HG02588 (cell line): ENCODE data around the gene B9D2.
"Not testable (repeated sequence)": the region's sequence is repeated elsewhere in the genome, so short reads cannot be mapped to it uniquely, and the experiment has no call there.

ENCODE experiments used
- ATAC-seq: cut with Tn5 transposase; IDR thresholded peaks from one replicate; pipeline ENCODE4 v1.9.1; 2021; ENCODE audit warnings: mild to moderate bottlenecking, moderate library complexity; ENCODE audit not compliant: unreplicated experiment

B9D2 gene

GRCh38 chr19:41356984-41357739, 6.8 kb downstream of the B9D2 start:
- ATAC-seq, result no peak

DNA sequence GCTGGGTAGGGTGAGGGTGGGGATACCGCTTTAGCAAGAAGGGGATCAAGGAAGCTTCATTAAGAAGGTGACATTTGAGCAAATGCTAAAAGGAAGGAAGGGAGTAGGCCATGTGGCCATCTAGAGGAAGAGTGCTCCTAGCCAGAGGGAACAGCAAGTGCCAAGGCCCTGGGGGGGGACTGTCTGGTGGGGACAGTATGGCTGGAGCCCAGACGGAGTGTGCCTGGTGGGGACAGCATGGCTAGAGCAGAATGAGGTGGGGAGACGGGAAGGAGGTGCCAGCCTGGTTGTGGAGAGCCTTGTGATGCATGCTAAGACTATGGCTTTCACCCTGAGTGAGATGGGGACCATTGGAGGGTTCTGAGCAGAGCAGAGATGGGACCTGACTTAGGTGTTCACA, 8.1 kb downstream of the B9D2 start:
- no peak for ATAC-seq

GRCh38 chr19:41355035-41355434, 8.9 kb downstream of the B9D2 start:
- ATAC-seq, result no peak

- ATAC-seq, result no peak
Measured at GRCh38 chr19:41354343-41354953, 9.5 kb downstream of the B9D2 start.

DNA sequence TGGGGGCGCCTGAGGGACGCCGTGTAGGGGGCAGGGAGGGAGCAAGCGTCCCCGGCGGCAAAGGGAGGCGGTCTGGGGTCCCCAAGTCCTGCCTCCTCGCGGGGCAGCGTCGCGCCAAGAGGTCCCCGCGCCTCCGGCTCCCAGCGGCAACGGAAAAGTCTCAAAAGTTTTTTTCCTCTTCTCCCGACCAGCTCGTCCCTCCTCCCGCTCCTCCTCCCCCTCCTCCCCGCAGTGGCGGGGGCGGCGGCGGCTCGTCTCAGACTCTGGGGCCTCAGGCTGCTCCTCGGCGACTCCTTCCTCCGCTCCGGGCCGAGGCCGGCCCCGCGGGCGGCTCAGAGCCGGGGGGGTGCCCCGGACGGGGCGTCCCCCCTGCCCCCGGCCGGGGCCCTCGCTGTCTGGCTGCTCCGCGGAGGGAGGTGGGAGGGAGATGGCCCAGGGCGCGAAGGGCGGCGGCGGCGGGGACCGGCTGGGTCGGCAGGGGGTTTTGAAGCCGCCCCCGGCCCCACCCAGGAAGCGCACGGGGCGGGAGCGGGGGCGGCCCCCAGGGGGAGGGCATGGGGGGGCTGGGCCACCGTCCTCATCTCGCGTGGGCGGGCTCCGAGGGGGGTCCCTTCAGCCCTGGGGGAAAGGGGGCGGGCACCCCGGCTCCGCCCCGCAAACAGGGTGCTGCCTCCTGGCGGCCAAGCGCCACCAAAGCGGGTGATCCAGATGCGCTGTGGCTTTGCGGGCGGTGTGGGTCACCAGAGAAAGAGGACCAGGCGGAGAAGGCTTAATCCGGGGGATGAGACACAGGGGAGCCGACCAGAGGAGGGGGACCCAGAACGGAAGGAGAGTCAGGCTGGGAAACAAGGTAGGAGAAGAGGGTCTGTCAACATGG, 10.2 kb downstream of the B9D2 start, which contains the start of gene TGFB1:
Gene TGFB1, minus strand, starts transcription at position 457 of the 877 bp plus-strand sequence. CDS start 878 bp downstream, outside the sequence.
- ATAC-seq, result peak; percentile 40

DNA sequence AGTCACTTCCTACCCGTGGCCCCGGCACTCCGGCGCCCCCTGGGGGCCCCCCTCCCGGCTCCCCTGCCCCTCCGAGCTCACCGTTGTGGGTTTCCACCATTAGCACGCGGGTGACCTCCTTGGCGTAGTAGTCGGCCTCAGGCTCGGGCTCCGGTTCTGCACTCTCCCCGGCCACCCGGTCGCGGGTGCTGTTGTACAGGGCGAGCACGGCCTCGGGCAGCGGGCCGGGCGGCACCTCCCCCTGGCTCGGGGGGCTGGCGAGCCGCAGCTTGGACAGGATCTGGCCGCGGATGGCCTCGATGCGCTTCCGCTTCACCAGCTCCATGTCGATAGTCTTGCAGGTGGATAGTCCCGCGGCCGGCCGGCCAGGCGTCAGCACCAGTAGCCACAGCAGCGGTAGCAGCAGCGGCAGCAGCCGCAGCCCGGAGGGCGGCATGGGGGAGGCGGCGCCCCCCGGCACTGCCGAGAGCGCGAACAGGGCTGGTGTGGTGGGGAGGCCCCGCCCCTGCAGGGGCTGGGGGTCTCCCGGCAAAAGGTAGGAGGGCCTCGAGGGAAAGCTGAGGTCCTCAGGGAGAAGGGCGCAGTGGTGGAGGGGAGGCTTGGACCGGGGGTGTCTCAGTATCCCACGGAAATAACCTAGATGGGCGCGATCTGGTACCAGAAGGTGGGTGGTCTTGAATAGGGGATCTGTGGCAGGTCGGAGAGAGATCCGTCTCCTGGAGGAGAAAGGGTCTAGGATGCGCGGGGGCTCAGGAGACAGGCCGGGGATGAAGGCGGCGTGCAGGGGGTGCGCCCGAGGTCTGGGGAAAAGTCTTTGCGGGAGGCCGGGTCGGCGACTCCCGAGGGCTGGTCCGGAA, 11.1 kb downstream of the B9D2 start:
- no peak for ATAC-seq

GRCh38 chr19:41352279-41352608, 11.7 kb downstream of the B9D2 start:
- no peak for ATAC-seq

DNA sequence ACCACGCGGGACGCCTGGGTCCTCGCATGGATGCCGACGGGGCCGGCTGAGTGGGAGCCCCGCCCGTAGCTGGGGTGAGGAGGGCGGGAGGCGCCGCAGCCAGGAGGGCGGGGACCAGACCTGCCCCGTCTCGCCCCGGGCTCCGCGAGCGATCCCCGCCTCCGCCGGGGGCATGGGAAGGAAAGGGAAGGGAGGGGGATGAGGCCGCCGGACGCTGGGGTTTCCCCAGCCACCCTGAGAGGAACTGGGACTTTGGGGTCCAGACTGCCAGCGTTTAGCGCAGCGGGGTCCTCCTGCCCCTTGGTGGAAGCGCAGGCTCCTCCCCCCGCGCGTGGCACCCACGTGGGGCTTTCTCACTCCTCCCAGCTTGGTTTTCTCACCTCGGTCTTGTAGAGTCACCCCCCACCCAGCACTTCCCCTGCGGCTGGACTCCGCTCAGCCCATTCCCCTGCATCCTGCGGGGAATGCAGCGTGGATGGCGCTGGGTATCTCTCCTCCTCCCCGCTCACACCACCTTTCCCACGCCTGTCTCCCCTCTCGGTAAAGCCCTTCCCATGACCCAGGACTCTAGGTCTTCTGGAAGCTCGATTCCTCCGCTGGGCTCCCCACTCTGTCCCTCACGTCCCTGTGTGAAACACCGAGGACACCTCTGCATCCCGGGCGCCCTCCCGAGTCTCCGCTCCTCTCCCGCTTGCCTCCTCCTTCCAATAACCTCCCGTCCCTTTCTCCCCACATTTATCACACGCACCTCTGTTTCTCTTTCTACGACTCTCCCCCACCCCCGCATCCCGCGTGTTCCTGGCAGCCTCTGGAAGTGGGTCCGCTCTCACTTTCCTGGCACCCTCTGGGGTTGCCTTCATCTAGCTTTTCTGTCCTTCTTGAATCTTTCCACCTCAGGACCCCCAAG, 12.4 kb downstream of the B9D2 start:
- ATAC-seq, result peak; percentile 40

GRCh38 chr19:41350735-41351338, 13.1 kb downstream of the B9D2 start:
- no peak for ATAC-seq

GRCh38 chr19:41346916-41347315, 17.0 kb downstream of the B9D2 start:
- ATAC-seq, result not testable (repeated sequence)

DNA sequence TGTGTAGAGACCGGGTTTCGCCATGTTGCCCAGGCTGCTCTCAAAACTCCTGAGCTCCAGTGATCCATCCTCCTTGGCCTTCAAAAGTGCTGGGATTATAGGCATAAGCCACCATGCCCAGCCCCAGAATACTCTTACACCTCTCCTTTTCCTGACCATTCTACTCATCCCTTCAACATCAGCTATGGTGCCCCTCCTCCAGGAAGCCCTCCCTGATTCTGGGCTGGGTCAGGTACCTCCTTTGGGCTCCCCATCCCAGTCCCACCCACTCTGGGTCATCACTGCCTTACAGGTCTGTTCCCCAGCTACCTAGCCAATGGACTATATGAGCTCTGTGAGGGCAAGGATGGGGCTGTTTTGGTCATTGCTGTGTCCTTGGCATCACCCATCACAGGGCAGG, 19.8 kb downstream of the B9D2 start:
- no peak for ATAC-seq

DNA sequence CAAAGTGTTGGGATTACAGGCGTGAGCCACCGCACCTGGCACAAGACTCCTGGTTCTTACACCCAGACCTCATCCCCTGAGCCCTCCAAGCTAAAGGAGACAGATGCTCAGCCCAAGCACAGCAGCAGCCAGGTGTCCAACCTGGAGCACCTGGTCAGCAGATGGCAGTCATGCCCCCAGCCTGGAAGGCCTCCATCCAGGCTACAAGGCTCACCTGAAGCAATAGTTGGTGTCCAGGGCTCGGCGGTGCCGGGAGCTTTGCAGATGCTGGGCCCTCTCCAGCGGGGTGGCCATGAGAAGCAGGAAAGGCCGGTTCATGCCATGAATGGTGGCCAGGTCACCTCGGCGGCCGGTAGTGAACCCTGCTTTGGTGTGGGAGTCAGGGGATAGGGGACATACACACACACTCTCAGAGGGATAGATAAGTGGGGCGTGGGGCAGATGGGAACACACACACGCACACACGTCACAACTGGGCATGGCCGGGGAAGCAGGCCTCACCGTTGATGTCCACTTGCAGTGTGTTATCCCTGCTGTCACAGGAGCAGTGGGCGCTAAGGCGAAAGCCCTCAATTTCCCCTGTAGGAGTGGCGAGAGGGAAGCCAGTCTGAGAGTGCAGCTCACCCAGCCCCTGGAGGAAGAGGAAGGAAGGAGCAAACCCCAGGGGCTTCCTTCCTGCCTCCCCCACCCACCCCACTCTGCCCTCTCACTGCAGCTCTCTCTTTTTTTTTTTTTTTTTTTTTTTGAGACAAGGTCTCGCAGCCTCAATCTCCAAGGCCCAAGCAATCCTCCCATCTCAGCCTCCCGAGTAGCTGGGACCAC, 22.1 kb downstream of the B9D2 start:
- no peak for ATAC-seq

DNA sequence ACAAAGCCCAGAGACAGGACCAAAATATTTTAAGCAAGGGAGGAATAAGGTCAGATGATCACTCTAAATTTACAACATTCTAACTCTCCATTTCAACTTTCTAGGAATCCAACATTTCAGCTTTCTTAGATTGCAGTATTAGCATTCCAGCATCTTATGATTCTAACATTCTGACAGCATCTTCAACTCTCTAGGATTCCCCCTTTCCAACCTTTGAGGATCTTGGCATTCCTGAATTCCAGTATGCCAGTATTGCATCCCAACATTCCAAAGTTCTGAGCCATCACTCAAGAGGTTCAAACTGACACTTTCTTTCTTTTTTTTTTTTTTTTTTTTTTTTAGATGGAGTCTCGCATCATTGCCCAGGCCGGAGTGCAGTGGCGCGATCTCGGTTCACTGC, 24.0 kb downstream of the B9D2 start:
- ATAC-seq, result no peak

GRCh38 chr19:41335467-41335866, 28.5 kb downstream of the B9D2 start:
- ATAC-seq, result no peak

DNA sequence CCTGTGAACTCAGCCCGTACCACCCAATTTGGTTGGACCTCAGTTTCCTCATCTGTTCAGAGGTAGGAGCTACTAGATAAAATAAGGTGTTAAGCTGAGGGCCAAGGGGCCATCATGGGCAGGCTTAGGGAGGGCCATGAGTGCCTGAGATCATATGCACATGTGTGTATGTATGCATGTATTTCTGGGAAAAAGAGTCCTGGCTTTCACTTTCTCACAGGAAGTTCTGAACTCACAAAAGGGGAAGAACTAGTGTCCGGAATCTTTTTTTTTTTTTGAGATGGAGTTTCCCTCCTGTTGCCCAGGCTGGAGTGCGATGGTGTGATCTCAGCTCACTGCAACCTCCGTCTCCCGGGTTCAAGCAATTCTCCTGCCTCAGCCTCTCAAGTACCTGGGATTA, 29.2 kb downstream of the B9D2 start:
- no peak for ATAC-seq

GRCh38 chr19:41332468-41332867, 31.5 kb downstream of the B9D2 start:
- ATAC-seq, result no peak

DNA sequence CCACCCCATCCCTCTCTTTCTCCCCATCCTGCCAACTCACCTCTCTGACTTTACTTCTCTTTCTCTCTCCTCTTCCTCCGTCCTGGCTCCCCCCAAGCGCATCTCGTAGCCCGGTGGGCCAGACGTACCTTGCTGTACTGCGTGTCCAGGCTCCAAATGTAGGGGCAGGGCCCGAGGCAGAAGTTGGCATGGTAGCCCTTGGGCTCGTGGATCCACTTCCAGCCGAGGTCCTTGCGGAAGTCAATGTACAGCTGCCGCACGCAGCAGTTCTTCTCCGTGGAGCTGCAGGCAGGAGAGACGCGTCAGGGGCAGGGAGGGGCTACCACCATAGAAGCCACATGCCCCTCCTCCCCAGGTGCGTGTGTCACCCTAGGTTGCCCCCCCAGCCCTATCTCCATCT, 31.9 kb downstream of the B9D2 start:
- no peak for ATAC-seq

GRCh38 chr19:41330946-41331678, 32.8 kb downstream of the B9D2 start:
- ATAC-seq, result no peak
